Spleen (tissue), 7 donors: Measurements from ENCODE around the gene AXIN1.

Experiments
- CTCF ChIP-seq, 11 experiments: fragments of 200-600 bp in 7 of 11; fragments of 450-650 bp in 4 of 11; sonication (generic) in 4 of 11; IDR thresholded peaks in 8 of 11; conservative IDR thresholded peaks in 3 of 11; 1 replicate in 7 of 11; 2 replicates in 4 of 11; pipeline versions ENCODE4 v1.4.0 to v1.8.0; 2016 to 2021; ENCODE audit warnings: antibody characterized with exemption in 11 of 11, inconsistent platforms in 4 of 11, mild to moderate bottlenecking in 1 of 11
- POLR2A ChIP-seq, 3 donors: fragments of 450-650 bp; IDR thresholded peaks; one replicate each; pipeline ENCODE4 v1.5.1; 2017; ENCODE audit warnings: antibody characterized with exemption in 3 of 3, mild to moderate bottlenecking in 1 of 3
- donor health status: DM: no; HTN: no; CAD: no; lungs with moderate emphysema.
- donor health status: DM: no; HTN: no; CAD: no.
- donor health status: DM: no; HTN: no; CAD: no.

- TF ChIP-seq CTCF (IDR thresholded peaks at IDR 0.05 in 8 of 11, conservative IDR thresholded peaks at IDR 0.05 in 3 of 11): no peak
- no peak for TF ChIP-seq POLR2A (IDR thresholded peaks at IDR 0.05)
These were observed 14.9 kb upstream of the AXIN1 start for GRCh38 chr16:367333-367903.
